Head of caudate nucleus (tissue), 42 donors: Measurements from ENCODE around the gene KRT83.
"Not testable (repeated sequence)": the region's sequence is repeated elsewhere in the genome, so short reads cannot be mapped to it uniquely, and the experiment has no call there.

Experiments used
- DNase-seq, 42 donors: peaks; one replicate each; pipeline versions ENCODE4 v3.0.0 to v3.0.0-alpha.2; 2020 to 2021; ENCODE audit warnings: mixed read lengths in 7 of 42
- intact Hi-C: fragments of 100-400 bp; cut with DNase I; formaldehyde crosslinking; loops from one replicate; pipeline ENCODE4 v1.15.0; 2022

The KRT83 gene

GRCh38 chr12:52317468-52318052 lies 3.6 kb downstream of the KRT83 start:
- intact Hi-C loops = no loop called here
- DNase-seq = peak in 2 of 42 donors; percentile 10 to 21

GRCh38 chr12:52316701-52317100 lies 4.5 kb downstream of the KRT83 start:
- intact Hi-C loops = no loop called here

GRCh38 chr12:52316290-52316689 lies 4.9 kb downstream of the KRT83 start:
- intact Hi-C loops = no loop called here
- DNase-seq = peak in 1 of 42 donors; percentile 18

More at GRCh38 chr12:52316701-52317100, 4.5 kb downstream of the KRT83 start:
- peak in 1 of 42 donors; percentile 20 for DNase-seq

GRCh38 chr12:52315721-52316120 lies 5.5 kb downstream of the KRT83 start:
- intact Hi-C loops, DNase-seq: not testable (repeated sequence)

GRCh38 chr12:52314511-52314910 lies 6.7 kb downstream of the KRT83 start:
- intact Hi-C loops = no loop called here

GRCh38 chr12:52313926-52314325 lies 7.3 kb downstream of the KRT83 start:
- intact Hi-C loops = no loop called here
- peak in 1 of 42 donors; percentile 26 for DNase-seq

More at GRCh38 chr12:52314511-52314910, 6.7 kb downstream of the KRT83 start:
- no peak for DNase-seq

GRCh38 chr12:52313461-52313860 lies 7.7 kb downstream of the KRT83 start:
- no peak for DNase-seq
- intact Hi-C loops = no loop called here

- intact Hi-C loops = no loop called here
- peak in 1 of 42 donors; percentile 3 for DNase-seq
Observed at GRCh38 chr12:52312086-52312485, 9.1 kb downstream of the KRT83 start.

GRCh38 chr12:52311285-52311648 lies 9.9 kb downstream of the KRT83 start:
- DNase-seq = peak in 3 of 42 donors; percentile 2 to 41 (median 35)
- intact Hi-C loops = no loop called here

GRCh38 chr12:52310622-52311284 lies 10.4 kb downstream of the KRT83 start:
- peak in 2 of 42 donors; percentile 5 to 8 for DNase-seq
- intact Hi-C loops = no loop called here

- peak in 2 of 42 donors; percentile 8 to 39 for DNase-seq
- intact Hi-C loops = no loop called here
Observed at GRCh38 chr12:52308806-52309425, 12.3 kb downstream of the KRT83 start.

- intact Hi-C loops = no loop called here
- DNase-seq = peak; percentile 11 to 85 (median 70)
Observed at GRCh38 chr12:52307836-52308805, 13.1 kb downstream of the KRT83 start.

- intact Hi-C loops = no loop called here
- no peak for DNase-seq
Observed at GRCh38 chr12:52306731-52307130, 14.5 kb downstream of the KRT83 start.

GRCh38 chr12:52305921-52306705 lies 15.1 kb downstream of the KRT83 start:
- no peak for DNase-seq
- intact Hi-C loops = no loop called here

GRCh38 chr12:52304941-52305411 lies 16.2 kb downstream of the KRT83 start:
- DNase-seq, intact Hi-C loops: not testable (repeated sequence)

GRCh38 chr12:52302242-52302914 lies 18.8 kb downstream of the KRT83 start:
- intact Hi-C loops, DNase-seq: not testable (repeated sequence)

- intact Hi-C loops, DNase-seq: not testable (repeated sequence)
Observed at GRCh38 chr12:52301721-52302120, 19.5 kb downstream of the KRT83 start.
